H4 (cell line): ENCODE data around the gene ST8SIA1. TPM values are rescaled to one million over a fixed set of nuclear protein-coding genes. Genes with fewer than 3 reads are reported as not detected.

Experiments
- DNase-seq: peaks from one replicate; pipeline ENCODE4 v3.0.0-alpha.2; 2015; ENCODE audit warnings: low spot score
- total RNA-seq: library from RNA; depleted of rRNA; stranded (reverse); fragments of >200 nt; shearing (Covaris generic); gene quantifications from 2 replicates; pipeline ENCODE4 v1.2.3, GENCODE V29; 2014

ST8SIA1 gene
- total RNA-seq, 1 experiment from 2014 or later: 8.9 TPM

DNA sequence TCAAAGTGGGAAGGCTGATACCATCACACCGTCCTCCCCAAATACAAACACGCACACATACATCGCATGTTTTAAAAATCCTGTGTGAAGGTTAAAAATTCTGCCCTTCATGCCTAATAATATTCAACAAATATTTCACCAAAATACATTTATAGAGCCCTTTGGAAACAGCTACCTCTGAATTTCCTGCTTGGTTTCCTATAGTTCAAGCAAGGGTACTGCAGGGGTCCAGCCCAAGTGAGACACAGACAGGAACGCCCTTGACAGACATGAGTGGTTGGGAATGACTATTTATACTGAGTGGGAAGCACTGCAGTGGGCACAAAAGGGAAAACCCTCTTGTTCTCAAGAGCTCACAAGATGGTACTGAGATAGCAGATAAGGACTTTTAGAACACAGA is 51.0 kb downstream of the ST8SIA1 start:
- DNase-seq: no peak

DNA sequence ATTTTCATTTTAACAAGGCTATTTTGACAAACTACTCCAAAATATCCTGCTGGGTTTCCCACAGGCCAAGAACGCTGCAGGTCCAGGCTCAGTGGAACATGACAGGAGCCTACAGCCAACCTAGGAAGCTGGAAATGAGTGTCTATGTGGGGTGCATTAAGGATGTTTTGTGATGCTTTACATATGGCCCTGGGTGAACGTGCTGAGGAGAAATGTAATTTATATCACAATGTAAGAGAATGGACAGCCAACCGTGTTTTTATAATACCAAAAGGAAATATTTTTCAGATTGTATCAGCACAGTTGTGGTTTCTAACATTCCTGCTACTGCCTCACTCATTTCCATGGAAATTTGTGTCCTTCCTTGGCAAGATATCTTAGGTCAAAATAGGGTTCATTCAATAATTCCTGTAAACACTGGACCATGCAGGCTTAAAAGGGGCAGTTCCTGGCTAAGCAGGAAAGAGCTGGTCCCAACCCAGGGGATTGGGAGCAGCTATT is 51.5 kb downstream of the ST8SIA1 start:
- peak; percentile 30 for DNase-seq

DNA sequence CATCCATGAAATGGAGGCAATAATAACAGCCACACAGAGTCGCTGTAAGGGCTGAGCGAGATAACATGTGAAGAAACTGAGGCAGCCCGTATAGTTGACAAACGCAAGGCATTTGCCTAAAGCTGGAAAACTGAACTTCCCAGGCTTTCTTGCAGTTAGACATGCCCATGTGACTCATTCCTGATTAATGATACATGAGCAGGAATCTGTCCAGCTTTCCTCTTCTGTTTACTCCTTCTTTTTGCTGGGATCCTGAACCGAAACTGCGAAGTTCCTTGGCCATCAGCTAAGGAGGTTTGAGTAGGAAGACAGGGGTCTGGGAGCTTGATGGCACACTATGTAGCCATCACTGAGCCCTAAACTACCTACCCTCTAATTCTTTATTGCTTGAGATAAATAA is 52.2 kb downstream of the ST8SIA1 start:
- DNase-seq: peak; percentile 27

DNA sequence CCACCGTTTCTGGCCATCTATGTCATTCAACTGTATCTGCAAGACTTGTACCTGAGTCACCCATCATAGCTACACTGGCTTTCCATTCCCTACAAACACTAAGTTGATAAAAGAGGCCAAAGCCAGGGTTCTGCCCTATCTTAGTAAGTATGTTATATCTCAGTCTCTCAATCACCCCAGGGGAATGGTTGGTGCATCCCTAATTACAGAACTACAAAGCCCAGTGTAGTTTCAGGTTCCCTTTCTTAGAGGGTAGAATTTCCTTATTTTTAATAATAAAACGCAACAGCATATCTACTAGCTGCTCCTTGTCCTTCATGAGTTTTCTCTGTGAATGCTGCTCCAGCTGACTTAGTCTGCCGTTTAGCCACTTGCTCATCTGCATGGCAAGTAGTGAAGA is 57.6 kb downstream of the ST8SIA1 start:
- DNase-seq: no peak

DNA sequence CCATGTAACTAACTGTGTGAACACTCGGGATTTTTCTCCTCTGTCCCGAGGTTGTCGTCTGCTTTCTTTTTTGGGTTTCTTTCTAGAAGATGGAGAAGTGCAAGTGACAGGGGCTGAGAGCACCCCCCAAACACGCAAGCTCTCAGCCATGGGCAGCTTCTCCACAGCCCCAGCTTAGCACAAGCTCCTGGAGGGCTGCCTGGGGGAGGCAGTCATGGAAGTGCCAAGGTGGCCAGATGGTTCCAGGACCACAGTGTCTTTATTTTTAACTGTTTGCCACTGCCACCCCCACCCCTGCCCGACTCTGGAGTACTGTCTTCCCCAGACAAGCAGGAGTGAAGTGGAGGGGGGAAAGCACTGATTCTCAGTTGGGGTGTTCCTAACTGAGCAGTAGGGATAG is 58.2 kb downstream of the ST8SIA1 start:
- no peak for DNase-seq

DNA sequence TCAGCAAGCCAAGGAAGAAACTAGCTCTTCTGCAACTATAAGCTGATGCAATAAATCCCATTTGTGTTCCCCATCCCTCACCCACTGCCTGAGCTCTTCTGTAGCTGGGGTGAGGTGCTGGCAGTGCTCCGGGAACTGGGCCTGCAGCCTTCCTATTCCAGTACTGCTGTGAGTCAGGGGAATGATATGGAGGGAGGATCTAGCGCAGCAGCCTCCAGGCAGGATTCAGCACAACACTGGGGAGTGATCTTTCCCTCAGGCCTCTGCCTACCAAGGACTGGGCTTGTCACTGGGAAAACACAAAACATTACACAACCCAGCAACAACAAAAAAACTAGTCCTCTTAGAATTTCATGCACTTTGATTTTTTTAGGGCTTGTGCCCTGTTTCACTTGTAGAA is 58.7 kb downstream of the ST8SIA1 start:
- DNase-seq: peak; percentile 90

DNA sequence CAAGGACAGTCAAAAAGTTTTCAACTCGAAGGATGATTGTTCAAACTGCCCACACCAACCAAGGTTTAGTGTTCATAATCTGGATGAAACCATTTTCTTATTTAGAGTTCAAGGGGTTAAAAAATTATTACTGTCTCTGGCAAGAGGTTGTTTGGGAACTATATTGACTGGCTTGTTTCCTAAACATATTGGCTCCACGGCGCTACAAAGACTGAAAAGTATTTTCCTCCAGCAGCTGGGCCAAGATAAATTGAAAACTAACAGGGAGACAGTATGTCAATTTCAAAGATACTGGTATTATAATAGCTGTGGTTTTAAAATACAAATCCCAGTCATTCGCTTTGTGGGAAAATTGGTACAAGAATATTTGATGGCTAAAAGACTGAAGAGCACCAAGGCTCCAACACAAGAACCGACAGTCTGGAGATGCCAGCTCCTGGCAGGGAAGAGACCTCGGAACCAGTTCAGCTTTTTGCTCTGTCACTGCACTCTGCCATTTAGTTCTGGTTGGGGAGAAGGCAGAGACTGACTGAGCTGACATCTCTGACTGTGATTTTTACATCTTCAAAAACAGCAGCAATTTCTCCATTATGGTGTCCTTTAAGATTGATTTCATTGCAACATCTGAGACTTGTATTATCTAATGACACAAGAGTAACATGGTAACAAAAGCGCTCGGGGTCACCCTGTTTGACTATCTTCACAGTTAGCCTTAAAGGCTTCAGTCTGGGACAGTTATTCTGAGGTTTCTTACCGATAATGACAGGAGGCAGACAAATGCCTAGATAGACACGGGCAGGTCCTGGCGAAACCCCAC is 62.0 kb downstream of the ST8SIA1 start:
- no peak for DNase-seq

DNA sequence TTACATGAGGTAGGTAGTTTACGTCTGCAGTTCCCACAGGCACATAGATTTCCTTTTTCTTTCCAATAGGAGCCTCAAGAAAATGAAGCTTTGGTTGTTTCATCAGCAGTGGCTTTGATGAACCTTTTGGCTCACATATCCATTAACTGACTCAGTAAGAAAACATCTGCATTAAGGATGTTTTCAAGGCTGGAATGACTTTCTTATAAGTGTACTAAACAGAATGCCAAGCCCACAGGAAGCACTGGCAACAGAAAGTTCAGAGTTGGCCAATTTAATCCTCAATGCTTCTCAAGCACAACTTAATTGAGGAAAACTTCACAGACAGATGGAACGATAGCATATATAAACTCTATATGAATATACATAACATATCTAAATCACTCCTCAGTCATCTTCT is 63.5 kb downstream of the ST8SIA1 start:
- peak; percentile 68 for DNase-seq

DNA sequence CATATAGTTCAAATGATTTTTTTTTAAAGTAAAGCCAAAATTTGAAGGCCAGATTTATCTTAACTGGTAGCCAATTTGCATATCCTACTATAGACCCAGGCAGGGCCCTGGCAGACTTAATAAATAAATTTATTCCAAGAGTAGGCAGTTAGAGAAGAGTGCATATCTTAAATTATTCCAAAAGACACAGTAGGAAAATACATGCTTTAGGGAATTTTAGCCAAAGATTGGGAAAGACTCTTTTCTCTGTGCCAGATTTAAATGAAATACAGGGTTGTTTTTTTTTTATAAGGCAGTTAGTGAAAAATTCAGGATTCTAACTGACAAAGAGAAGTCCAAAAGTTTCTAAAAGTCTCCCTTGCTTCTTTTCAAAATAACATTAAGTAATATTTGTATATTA is 65.5 kb downstream of the ST8SIA1 start:
- DNase-seq: no peak

DNA sequence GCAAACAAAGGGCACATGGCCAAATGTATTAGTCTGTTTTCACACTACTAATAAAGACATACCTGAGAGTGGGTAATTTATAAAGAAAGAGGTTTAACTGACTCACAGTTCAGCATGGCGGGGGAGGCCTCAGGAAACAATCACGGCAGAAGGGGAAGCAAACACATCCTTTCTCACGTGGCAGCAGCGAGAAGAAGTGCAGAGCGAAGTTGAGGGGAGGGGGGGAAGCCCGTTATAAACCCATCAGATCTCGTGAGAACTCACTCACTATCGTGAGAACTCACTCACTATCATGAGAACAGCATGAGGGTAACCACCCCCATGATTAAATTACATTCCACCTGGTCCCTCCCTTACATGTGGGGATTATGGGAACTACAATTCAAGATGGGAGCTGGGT is 66.1 kb downstream of the ST8SIA1 start:
- peak; percentile 53 for DNase-seq

DNA sequence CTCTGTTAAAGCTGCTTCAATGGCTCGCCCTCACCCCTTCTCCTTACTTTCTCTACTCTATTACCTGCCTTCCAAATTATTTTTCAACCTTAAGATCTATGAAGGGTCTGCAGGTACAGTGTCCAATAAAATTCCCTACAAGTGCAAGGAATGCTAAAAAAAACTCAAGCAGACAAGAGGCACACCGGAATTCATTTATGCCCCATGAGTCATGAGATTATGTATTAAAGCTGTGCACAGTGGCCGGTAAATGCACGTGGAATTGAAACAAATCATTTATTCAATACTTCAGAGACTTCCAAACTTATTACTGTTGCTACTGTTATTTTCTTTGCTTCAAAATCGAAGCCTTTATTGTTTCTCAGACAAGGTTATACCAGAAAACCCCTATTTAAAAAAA is 68.4 kb downstream of the ST8SIA1 start:
- no peak for DNase-seq

DNA sequence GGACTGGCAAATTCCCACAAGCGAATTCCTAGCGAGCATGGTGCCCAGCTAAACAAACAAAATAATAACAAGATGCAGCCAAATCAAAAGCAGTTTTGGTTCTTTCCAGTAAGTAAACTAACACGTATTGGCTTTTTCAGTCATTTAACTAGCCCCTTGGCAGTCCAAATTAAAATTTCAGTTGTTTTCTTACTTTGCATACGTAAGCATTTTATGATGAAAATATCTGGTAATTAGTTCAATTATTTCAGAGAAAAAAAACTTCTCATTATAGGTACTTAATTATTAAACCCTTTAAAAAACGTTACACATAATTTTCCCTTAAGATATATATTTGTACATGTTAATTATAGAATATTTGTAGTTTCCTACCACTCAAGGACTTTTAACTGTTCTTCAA is 70.1 kb downstream of the ST8SIA1 start:
- DNase-seq: no peak

DNA sequence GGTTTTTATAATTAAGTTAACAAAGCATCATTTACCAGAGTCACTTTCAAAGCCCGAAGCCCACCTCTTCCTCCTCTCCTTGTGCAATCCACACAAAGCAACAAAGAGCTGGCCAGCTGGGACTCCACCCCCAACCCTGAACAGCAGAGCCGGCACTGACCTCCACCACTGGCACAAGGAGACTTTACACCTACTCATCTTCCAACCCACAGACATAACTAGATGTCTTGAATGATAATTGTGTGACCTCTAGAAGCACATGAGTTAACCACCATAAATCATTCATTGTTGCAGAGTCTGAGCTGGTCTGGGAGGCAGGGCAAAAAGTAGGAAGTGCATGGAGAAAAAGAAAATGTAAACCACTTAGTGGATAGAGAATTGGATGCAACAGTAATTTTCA is 72.2 kb downstream of the ST8SIA1 start:
- DNase-seq: no peak

DNA sequence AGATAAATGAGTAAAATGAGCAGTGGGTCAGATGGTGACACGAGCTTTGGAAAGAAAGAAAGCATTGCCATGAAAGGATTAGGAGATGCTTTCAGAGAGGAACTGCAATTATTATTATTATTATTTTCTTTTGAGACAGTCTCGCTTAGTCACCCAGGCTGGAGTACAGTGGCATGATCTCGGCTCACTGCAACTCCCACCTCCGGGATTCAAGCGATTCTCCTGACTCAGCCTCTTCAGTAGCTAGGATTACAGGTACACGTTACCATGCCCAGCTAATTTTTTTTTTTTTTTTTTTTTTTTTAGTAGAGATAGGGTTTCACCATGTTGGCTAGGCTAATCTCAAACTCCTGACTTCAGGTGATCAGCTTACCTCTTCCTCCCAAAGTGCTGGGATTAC is 77.4 kb downstream of the ST8SIA1 start:
- DNase-seq: no peak

DNA sequence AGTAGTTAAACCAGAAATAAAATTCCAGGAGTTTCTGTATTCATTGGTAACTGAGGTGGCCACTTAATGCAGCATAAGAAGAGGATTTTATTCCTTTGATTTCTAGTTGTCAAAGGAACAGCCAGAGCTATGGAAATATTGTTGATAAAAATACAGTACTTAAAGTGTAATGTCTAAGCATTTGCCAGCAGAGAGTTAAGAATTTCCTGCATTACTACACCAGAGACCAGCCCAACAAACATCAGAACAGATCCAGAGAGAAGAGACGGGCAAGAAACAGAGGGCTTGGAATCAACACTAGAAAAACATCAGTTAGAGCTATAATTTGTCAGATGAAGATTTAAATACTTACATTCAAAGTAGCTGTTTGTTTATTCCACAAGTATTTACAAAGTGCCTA is 77.9 kb downstream of the ST8SIA1 start:
- no peak for DNase-seq

DNA sequence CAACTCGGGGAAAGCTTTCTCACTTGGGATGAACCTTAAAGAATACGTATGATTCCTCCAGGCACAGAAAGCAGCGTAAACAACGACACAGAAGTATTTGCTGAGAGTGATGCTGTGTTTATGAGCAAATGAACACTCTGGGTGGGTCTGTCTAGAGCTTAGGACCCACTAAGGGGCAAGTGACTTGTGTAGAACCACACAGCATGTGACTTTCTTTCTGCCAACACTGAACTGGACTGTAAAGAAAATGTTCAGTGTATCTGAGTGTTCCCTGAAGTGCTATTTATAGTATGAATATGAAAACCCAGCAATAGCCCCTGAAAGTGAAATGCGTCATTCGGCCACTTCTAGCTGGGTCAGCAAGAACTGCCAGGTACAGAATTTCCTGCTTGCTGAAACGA is 78.5 kb downstream of the ST8SIA1 start:
- DNase-seq: no peak

DNA sequence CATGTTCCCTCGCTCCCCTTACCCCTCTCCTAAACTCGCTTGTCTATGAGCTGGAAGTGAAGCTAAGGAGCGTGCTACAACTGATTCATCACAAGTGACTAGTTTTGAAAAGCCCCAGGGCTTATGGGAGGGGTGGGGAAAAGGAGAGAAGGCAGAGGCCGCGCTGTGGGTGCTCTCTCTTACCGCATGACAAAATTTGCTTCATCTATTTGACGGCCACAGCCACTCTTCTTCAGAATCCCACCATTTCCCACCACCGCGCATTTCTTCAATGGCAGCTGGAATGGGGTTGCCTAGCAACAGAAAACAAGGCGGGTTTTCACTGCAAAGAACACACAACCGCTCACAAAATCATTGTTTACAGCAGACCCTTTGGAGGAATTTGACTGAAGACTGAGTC is 79.4 kb downstream of the ST8SIA1 start:
- DNase-seq: no peak

DNA sequence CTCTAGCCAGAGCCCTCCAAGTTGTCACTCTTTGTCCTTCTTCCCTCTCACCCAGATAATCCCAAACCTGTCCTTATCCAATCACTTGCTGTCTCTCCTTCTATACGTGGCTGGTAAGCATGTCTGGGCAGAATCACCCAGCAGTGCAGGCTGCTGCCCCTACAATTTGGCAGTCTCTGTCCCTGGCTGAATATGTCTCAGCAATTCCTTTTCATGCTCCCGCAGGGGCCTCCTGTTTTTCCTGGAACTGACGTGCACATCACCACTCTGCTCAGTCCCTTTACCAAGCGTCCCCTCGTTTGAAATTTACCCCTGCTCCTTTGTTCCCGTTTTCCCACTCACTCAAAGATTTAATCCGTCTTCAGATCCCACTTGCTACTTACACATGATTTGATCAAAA is 80.0 kb downstream of the ST8SIA1 start:
- DNase-seq: no peak

DNA sequence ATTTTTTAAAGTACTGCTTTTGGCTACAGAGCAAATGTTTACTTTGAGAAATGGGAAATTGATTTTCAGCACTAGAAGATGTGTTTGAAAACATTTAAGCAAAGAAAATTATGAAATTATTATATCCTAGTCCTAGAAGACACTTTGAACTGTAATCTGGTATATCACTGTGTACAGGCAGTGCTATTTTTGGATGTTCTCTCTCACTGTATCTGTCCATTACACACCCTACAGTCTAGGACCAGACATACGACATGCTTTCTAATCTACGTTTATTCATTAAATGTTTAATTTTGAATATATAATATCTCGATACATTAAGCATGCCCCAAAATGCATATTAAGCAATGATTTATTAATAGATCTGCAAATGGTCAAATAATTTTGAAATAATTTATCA is 82.5 kb downstream of the ST8SIA1 start:
- no peak for DNase-seq

DNA sequence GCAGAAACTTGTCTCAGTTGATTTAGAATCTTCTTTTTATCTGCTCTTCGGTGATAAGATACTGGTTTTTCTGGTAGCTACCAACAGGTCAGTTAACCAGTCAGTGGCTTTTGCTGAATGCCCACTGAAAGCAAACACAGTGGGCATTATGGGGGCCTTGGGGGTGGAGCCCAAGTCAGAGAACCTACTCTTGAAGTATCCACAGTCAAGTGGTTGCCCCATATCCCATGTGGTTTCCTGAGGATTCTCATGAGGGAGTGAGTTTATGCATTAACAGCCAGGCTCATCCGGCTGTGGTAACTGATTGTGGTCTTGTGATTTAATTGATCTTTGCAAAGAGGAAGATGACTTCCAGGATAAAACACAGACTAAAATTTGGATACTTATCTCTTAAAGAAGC is 83.7 kb downstream of the ST8SIA1 start:
- no peak for DNase-seq

DNA sequence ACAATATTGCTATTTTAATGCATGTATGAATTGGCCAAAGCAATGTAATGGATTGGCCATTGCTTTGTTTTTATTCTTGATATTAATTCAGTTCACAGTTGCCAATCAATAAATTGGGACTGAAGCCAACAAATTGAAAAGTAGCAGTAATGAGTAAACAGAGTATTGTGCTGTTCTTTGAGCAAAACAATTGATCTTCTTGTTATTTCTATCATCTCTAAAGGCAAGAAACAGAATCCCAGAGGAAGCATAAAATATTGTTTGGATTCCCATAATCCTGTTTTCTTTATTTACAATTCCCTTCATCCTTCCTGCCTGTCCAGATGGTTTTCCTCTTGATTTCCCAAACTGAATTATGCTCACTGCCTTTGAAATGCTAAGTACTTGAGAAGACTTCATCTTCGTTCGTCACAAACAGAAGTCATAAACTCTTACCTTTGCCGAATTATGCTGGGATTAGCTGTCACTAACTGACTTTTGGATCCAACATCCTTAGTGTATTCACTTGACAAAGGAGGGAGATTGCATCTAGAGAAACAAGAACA is 85.9 kb downstream of the ST8SIA1 start:
- DNase-seq: no peak

DNA sequence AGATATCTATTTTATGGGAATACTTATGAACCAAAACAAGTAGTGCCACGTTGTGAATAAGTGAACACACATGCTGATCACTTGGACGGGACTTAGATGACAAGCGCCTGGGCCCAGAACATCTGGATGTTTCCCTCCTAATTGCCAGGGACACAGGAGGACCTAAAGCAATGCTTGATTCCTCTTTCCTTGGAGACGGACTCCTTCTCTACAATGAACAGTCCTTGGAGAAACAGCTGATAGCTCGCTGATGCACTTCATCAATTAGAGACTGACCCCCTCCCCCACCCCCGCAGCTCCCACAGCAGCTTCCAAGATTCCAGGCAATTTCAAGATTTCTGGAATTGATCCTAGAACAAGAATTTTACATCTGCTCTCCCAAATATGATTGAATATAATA is 86.4 kb downstream of the ST8SIA1 start:
- DNase-seq: no peak

DNA sequence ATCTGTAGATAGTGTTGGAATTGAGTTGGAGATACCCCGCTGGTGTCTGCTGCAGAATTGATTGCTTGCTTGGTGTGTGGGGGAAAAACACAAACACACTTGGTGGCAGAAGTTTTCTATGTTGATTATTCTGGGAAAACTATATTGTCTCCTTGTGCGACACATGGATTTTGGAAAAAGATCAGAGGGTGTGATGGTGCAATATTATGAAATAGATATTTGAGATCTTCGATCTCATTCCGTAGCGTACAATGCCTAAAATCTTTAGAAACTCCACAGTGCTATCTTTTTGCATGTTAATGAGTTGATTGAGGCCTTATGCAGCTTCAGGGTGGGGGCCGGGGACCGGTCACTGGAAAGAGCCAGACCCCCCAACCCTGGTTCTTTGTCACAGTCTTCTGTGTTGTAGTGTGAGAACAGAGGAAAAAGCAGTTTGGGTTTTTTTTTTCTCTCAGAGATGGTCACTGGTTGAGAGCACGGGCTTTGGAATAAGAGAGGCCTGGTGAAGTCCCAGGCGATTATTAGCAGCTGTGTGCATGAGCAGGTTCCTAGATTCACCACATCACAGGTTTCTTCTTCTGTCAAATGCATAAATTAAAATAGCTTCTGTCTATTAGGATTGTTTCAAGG is 88.2 kb downstream of the ST8SIA1 start:
- no peak for DNase-seq
